Astrocyte of the spinal cord (primary cell): ENCODE results near the gene PWWP2B.

Experiments
- DNase-seq: peaks from one replicate; pipeline ENCODE4 v3.0.0; 2011; ENCODE audit warnings: low read depth, low spot score
- H3K4me3 ChIP-seq: 2 replicates; pipeline ENCODE4 v1.5.1; 2011; ENCODE audit warnings: low read depth, mild to moderate bottlenecking, low read length, moderate library complexity
- CTCF ChIP-seq: IDR thresholded peaks from 2 replicates; pipeline ENCODE4 v1.5.1; 2012; ENCODE audit warnings: low read depth, mild to moderate bottlenecking, low read length, inconsistent platforms
- in situ Hi-C: cut with HindIII; loops from 2 replicates; pipeline ENCODE4 v1.10.0; 2017; ENCODE audit warnings: low sequenced_read_pairs

PWWP2B gene

GRCh38 chr10:132417957-132418441 is 21.0 kb downstream of the PWWP2B start:
- DNase-seq = no peak
- H3K4me3 ChIP-seq = no peak overlapping the region
- no peak for TF ChIP-seq CTCF
- in situ Hi-C loops = no loop called here

GRCh38 chr10:132418527-132419416 is 21.8 kb downstream of the PWWP2B start:
- in situ Hi-C loops = no loop called here
- H3K4me3 ChIP-seq = no peak overlapping the region
- no peak for DNase-seq
- TF ChIP-seq CTCF = no peak

GRCh38 chr10:132419538-132420468 is 22.8 kb downstream of the PWWP2B start:
- no peak overlapping the region for H3K4me3 ChIP-seq
- no peak for DNase-seq
- TF ChIP-seq CTCF = no peak
- in situ Hi-C loops = no loop called here

- no peak overlapping the region for H3K4me3 ChIP-seq
- in situ Hi-C loops = no loop called here
- no peak for DNase-seq
- TF ChIP-seq CTCF = no peak
Measured at GRCh38 chr10:132420469-132420980, 23.5 kb downstream of the PWWP2B start.

DNA sequence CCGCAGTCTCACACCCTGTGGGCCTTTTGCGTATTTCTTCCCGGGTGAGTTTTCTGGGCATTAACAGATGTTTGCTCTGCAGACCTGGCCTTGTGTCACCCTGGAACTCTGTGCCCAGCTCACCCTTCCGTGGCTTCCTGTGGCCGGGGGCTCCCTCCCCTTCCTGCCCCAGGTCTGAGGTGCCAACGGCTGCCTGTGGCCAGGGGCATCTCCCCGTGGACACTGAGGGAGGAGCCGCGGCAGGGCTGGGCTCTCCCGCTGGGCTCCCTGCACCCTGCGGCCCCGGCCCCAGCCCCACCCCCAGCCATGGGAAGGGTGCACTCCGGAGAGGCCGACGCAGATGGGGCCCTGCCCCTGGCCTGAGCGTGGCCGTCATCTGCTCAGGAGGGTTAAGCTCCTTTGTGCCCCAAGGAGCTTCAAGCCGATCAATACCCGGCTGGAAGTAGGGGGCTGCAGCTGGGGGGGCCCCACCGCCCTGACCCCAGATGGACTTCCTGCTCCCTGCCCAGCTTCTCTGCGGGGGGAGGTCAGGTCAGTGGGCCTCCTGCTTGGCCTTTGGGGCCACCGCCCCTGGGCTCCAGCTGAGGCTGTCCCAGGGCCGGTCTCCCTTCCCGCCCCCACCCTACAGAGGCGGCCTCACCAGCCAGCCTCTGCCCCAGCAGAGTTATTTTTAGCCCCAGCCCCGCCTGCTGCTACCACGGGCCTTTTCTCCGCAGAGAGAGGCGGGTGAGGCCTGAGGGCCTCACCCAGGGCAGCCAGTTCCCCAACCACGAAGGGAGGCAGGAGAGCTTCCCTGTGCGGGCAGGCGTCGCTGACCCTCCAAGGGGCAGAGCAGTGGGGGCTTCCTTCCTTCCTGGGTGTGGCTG is 24.2 kb downstream of the PWWP2B start:
- DNase-seq = no peak
- no peak for TF ChIP-seq CTCF
- in situ Hi-C loops = no loop called here
- H3K4me3 ChIP-seq = no peak overlapping the region
